ENCODE measurements around the gene EVA1C.

- TF ChIP-seq EZH2 (IDR thresholded peaks at IDR 0.05; ENCODE audit: low read depth, unreplicated experiment) (no peak), CTCF (conservative IDR thresholded peaks at IDR 0.05; ENCODE audit: low read depth in 2 of 2) (no peak), JUNB (IDR thresholded peaks at IDR 0.05; ENCODE audit: unreplicated experiment) (no peak), POLR2AphosphoS5 (IDR thresholded peaks at IDR 0.05; ENCODE audit: low read depth) (no peak), EZH2phosphoT487 (IDR thresholded peaks at IDR 0.05; ENCODE audit: unreplicated experiment) (no peak), REST (IDR thresholded peaks at IDR 0.05; ENCODE audit: unreplicated experiment) (no peak), ZNF114 (CRISPR knock-in tag; IDR thresholded peaks at IDR 0.05) (no peak), CREB1 (CRISPR knock-in tag; IDR thresholded peaks at IDR 0.05; ENCODE audit: low read depth) (no peak), ETS1 (IDR thresholded peaks at IDR 0.05) (no peak), ZNF331 (CRISPR knock-in tag; IDR thresholded peaks at IDR 0.05; ENCODE audit: low read depth) (no peak), NANOG (IDR thresholded peaks at IDR 0.05; ENCODE audit: borderline replicate concordance) (no peak), STAT1 (IDR thresholded peaks at IDR 0.05; ENCODE audit: unreplicated experiment) (no peak), ZNF462 (CRISPR knock-in tag; IDR thresholded peaks at IDR 0.05) (no peak)
Observed at GRCh38 chr21:32427958-32428623, 15.6 kb downstream of the EVA1C start.
